HFFc6 (cell line): Measurements from ENCODE around the gene SETD6. TPM values are rescaled to one million over a fixed set of nuclear protein-coding genes. Genes with fewer than 3 reads are reported as not detected.

Source experiments
- DNase-seq: peaks from one replicate; pipeline ENCODE4 v3.0.0-alpha.2; 2018
- H3K27ac Mint-ChIP-seq: 2 replicates; pipeline ENCODE4 v1.8.0; 2020; ENCODE audit warnings: mild to moderate bottlenecking, mixed read lengths
- H3K27me3 Mint-ChIP-seq: 2 replicates; pipeline ENCODE4 v1.8.0; 2021; ENCODE audit warnings: mild to moderate bottlenecking, moderate library complexity, mixed read lengths; ENCODE audit not compliant: insufficient read depth
- H3K36me3 Mint-ChIP-seq: 2 replicates; pipeline ENCODE4 v1.8.0; 2021; ENCODE audit warnings: low read depth, mixed read lengths
- H3K4me1 Mint-ChIP-seq: 2 replicates; pipeline ENCODE4 v1.8.0; 2020; ENCODE audit warnings: low read depth, mixed read lengths
- H3K4me3 Mint-ChIP-seq: 2 replicates; pipeline ENCODE4 v1.8.0; 2020; ENCODE audit warnings: mild to moderate bottlenecking, moderate library complexity, mixed read lengths
- H3K9me3 Mint-ChIP-seq: 2 replicates; pipeline ENCODE4 v1.8.0; 2020; ENCODE audit warnings: mild to moderate bottlenecking, mixed read lengths
- total RNA-seq, 6 experiments: library from RNA; stranded (reverse); fragmentation: NEBNext Ultra II Directional; extraction: Animal tissue kit (Norgen Biotek cat#: 25700); gene quantifications; 2 replicates in 1 of 6; 3 replicates in 5 of 6; pipeline ENCODE4 v1.2.3, GENCODE V29; 2021
- TF ChIP-seq, protein P1 (sequence below): fragments of 200-600 bp; sonication (generic); IDR thresholded peaks from 2 replicates; pipeline ENCODE4 v1.5.0; 2021; ENCODE audit warnings: antibody characterized with exemption, mild to moderate bottlenecking

The SETD6 gene
- total RNA-seq, 6 experiments from 2014 or later: 1.8 to 3.5 (median 2.9) TPM

DNA sequence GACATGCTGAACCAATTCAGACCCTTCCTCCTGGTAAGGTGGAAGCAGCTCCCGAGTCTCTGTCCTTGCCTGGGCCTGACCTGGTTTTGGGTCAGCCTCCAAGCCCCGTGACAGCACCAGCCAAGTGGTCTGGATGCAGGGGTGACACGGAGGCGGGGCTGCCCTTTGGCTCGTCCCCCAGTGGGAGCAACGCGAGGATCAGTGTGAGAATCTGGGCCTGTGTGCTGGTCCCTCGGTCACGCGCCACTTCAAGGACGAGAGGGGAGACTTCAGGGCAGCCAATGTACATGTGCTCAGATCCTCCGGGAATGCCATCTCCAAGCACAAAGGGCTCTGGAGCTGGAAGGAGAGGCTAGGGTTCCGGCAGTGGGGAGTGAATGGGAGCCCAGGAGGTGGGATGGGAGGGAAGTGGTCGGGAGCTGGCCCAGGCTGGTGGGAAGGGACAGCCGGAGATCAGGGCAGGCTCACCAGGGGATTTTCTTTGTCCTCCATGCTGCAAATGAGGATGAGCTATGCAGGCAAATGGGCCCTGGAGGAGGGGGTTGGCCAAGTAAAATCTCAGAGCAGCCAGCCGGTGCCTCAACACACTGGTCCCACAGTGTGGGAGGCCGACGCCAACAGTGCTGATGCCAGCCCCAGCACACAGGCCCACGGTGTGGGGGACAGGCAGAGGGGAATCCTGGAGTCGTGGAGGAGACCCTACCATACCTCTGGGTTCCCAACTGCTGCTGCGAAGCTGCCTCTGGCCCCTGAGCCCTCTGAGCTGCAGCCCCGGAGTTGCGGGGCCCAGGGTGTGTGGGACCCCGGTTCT lies 19.6 kb upstream of the SETD6 start:
- Mint-ChIP-seq H3K27ac (peak overlapping the region; percentile 96), H3K9me3 (no peaks in the 10 kb centered on the region), H3K4me1 (peaks cover 22% of the 10 kb centered on the region), H3K27me3 (peaks cover 12% of the 10 kb centered on the region), H3K36me3 (no peaks in the 10 kb centered on the region), H3K4me3 (peak overlapping the region; percentile 77)
- no peak for DNase-seq
- TF ChIP-seq, protein P1, sequence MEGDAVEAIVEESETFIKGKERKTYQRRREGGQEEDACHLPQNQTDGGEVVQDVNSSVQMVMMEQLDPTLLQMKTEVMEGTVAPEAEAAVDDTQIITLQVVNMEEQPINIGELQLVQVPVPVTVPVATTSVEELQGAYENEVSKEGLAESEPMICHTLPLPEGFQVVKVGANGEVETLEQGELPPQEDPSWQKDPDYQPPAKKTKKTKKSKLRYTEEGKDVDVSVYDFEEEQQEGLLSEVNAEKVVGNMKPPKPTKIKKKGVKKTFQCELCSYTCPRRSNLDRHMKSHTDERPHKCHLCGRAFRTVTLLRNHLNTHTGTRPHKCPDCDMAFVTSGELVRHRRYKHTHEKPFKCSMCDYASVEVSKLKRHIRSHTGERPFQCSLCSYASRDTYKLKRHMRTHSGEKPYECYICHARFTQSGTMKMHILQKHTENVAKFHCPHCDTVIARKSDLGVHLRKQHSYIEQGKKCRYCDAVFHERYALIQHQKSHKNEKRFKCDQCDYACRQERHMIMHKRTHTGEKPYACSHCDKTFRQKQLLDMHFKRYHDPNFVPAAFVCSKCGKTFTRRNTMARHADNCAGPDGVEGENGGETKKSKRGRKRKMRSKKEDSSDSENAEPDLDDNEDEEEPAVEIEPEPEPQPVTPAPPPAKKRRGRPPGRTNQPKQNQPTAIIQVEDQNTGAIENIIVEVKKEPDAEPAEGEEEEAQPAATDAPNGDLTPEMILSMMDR: no peak

DNA sequence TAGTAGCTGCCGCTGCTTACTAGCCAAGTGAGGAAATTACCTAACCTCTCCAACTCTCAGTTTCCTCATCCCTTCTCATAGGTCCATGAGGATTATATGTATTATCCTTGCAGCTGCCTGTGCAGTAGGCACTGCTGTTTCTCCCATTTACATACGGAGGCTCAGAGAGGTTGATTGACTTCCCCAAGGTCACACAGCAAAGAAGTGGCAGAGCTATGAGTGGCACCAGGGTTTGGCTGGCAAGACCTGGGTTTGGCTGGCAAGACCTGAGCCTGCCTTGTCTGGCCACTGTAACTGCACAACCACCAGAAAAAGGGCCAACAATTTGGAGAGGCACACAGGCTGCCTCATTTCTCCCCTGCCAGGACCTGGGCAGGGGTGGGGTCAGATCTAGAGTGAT lies 17.8 kb upstream of the SETD6 start:
- TF ChIP-seq, protein P1: no peak
- Mint-ChIP-seq H3K4me1 (peaks cover 22% of the 10 kb centered on the region), H3K27me3 (peaks cover 20% of the 10 kb centered on the region), H3K27ac (no peak overlapping the region), H3K9me3 (no peaks in the 10 kb centered on the region), H3K36me3 (no peaks in the 10 kb centered on the region), H3K4me3 (no peak overlapping the region)
- no peak for DNase-seq

DNA sequence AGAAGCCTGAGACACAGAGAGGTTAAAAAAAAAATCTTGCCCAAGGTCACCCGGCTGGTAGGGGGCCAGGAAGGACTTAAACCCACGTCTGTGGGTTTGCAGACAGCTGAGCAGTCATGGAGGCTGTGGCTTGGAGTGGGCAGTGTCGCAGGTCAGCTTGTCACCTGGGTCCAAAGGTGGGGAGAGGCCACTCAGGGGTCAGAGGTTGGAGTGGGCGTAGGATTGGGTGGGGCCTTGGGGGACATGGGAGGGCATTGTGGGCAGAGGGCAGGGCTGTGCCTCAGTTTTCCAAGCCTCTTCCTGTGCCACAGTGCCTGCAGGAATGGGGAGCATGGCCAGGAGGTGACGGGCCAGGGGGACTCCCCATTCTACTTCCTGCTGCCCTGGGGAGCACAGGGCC lies 17.4 kb upstream of the SETD6 start:
- H3K4me1 Mint-ChIP-seq: peaks cover 22% of the 10 kb centered on the region
- DNase-seq: no peak
- peaks cover 16% of the 10 kb centered on the region for H3K27me3 Mint-ChIP-seq
- TF ChIP-seq, protein P1: no peak
- H3K36me3 Mint-ChIP-seq: no peaks in the 10 kb centered on the region
- no peaks in the 10 kb centered on the region for H3K9me3 Mint-ChIP-seq
- H3K4me3 Mint-ChIP-seq: no peak overlapping the region
- no peak overlapping the region for H3K27ac Mint-ChIP-seq

DNA sequence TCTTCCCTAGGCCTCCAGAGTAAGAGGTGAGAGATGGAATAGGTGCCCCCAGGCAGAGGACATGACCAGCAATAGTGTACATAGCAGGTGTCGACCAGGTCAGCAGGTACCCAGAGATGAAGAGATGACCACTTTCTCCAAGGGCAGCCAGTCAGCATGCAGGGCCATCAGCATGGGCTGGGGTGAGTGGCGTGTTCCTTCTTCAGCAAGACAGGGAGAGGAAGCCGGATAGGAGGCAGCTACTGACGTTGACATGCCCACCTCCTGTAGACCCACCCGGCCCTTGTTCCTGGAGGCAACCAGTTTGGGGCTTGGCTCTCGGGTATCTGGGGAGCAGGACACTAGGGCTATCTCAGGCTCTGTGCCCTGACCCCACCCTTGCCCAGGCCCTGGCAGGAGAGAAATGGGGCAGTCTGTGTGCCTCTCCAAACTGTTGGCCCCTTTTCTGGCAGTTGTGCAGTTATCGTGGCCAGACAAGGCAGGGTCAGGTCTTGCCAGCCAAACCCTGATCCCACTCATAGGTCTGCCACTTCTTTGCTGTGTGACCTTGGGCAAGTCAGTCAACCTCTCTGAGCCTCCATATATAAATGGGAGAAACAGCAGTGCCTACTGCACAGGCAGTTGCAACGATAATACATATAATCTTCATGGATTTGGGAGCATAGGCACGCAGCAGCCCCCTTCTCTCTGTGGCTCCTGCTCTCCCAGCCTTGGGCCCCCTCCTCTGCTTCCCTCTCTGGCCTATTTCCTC lies 16.8 kb upstream of the SETD6 start:
- no peak for DNase-seq
- Mint-ChIP-seq H3K4me1 (peaks cover 22% of the 10 kb centered on the region), H3K36me3 (no peaks in the 10 kb centered on the region), H3K9me3 (no peaks in the 10 kb centered on the region), H3K4me3 (no peak overlapping the region), H3K27me3 (peaks cover 16% of the 10 kb centered on the region), H3K27ac (no peak overlapping the region)
- TF ChIP-seq, protein P1: no peak

DNA sequence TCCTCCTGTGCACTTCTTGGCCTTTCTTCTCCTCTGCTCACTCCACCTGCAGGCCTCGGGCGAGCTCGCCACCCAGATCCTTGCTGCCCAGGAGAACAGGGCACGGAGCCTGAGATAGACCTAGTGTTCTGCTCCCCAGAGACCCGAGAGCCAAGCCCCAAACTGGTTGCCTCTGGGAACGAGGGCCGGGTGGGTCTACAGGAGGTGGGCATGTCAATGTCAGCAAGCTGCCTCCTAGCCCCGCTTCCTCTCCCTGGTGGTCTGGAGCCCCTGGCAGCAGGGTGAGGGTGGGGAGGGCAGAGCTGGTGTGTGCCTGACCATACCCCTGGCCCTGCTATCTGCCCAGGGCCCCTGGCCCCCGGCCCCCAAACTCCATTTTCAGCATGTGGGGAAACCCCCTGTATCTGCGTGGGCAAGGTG lies 16.2 kb upstream of the SETD6 start:
- H3K27me3 Mint-ChIP-seq: peaks cover 17% of the 10 kb centered on the region
- H3K9me3 Mint-ChIP-seq: no peaks in the 10 kb centered on the region
- TF ChIP-seq, protein P1: no peak
- DNase-seq: no peak
- no peaks in the 10 kb centered on the region for H3K36me3 Mint-ChIP-seq
- H3K4me1 Mint-ChIP-seq: peaks cover 22% of the 10 kb centered on the region
- no peak overlapping the region for H3K4me3 Mint-ChIP-seq
- no peak overlapping the region for H3K27ac Mint-ChIP-seq
